Esophagus muscularis mucosa (tissue), 4 donors: Measurements from ENCODE around the gene ARHGDIG. TPM values are rescaled to one million over a fixed set of nuclear protein-coding genes. Genes with fewer than 3 reads are reported as not detected.

ENCODE experiments used
- DNase-seq: peaks from one replicate; pipeline ENCODE4 v3.0.0-alpha.2; 2017; ENCODE audit errors: extremely low spot score
- H3K27ac ChIP-seq, 4 donors: fragments of 200-600 bp; sonication (generic); replicated peaks in 1 of 4; 1 replicate in 3 of 4; 2 replicates in 1 of 4; pipeline ENCODE4 v1.5.1; 2016 to 2019; ENCODE audit warnings: mild to moderate bottlenecking in 1 of 4
- H3K27me3 ChIP-seq, 4 donors: fragments of 200-600 bp; sonication (generic); one replicate each; pipeline versions ENCODE4 v1.5.1 to v1.6.0; 2016 to 2019
- H3K36me3 ChIP-seq, 4 donors: fragments of 200-600 bp; sonication (generic); one replicate each; pipeline ENCODE4 v1.5.1; 2016 to 2019
- H3K4me1 ChIP-seq, 4 donors: fragments of 200-600 bp; sonication (generic); one replicate each; pipeline ENCODE4 v1.5.1; 2016 to 2019
- H3K4me3 ChIP-seq, 4 donors: fragments of 200-600 bp; sonication (generic); 1 replicate in 2 of 4; 2 replicates in 2 of 4; pipeline ENCODE4 v1.5.1; 2016 to 2019; ENCODE audit warnings: mild to moderate bottlenecking in 4 of 4, moderate library complexity in 1 of 4
- H3K9me3 ChIP-seq, 4 donors: fragments of 200-600 bp; sonication (generic); 1 replicate in 3 of 4; 2 replicates in 1 of 4; pipeline ENCODE4 v1.5.1; 2016 to 2019
- CTCF ChIP-seq, 3 experiments: fragments of 200-600 bp in 2 of 3; fragments of 450-650 bp in 1 of 3; sonication (generic) in 2 of 3; IDR thresholded peaks; one replicate each; pipeline ENCODE4 v1.5.1; 2017 to 2019; ENCODE audit warnings: antibody characterized with exemption in 3 of 3, mild to moderate bottlenecking in 2 of 3, moderate library complexity in 1 of 3
- EP300 ChIP-seq: sonication (generic); formaldehyde crosslinking; IDR thresholded peaks from one replicate; pipeline ENCODE4 v1.6.1; 2017; ENCODE audit warnings: antibody characterized with exemption
- POLR2A ChIP-seq: fragments of 450-650 bp; IDR thresholded peaks from one replicate; pipeline ENCODE4 v1.6.1; 2017; ENCODE audit warnings: antibody characterized with exemption, moderate library complexity, mild to moderate bottlenecking, low read depth
- POLR2AphosphoS5 ChIP-seq, 2 donors: sonication (generic); formaldehyde crosslinking; IDR thresholded peaks; one replicate each; pipeline ENCODE4 v1.6.1; 2017; ENCODE audit warnings: antibody characterized with exemption in 2 of 2
- WGBS: methylation state at CpG from one replicate; pipeline ENCODE4 v1.1.5; 2018; 5-methylcytosine and 5-hydroxymethylcytosine counted together
- intact Hi-C: fragments of 100-400 bp; cut with DNase I; formaldehyde crosslinking; loops from one replicate; pipeline ENCODE4 v1.15.1; 2023
- total RNA-seq, 4 donors: library from RNA; depleted of rRNA; stranded (reverse); fragments of >200 nt; gene quantifications; one replicate each; pipeline versions ENCODE4 v1.1.0 to v1.2.1, GENCODE V29; 2016

Gene ARHGDIG
- total RNA-seq, 4 donors from 2014 or later, result 0.80 to 4.8 (median 3.0) TPM

- Histone ChIP-seq H3K4me1 (no peaks in the 10 kb centered on the region), H3K36me3 (peaks cover 25 to 76% (median 65%) of the 10 kb centered on the region in 4 donors), H3K4me3 (no peak overlapping the region), H3K27me3 (no peaks in the 10 kb centered on the region), H3K9me3 (no peaks in the 10 kb centered on the region), H3K27ac (no peak overlapping the region)
- DNase-seq, result no peak
- 93% methylated on average over 14 of the region's 15 CpGs for WGBS
- intact Hi-C loops, result no loop called here
- TF ChIP-seq EP300 (no peak), POLR2A (no peak), POLR2AphosphoS5 (IDR thresholded peaks at IDR 0.05) (no peak), CTCF (IDR thresholded peaks at IDR 0.05) (no peak)
These were observed 31.3 kb downstream of the ARHGDIG start for GRCh38 chr16:311725-312124.

GRCh38 chr16:314351-314750, 34.0 kb downstream of the ARHGDIG start:
- Histone ChIP-seq H3K9me3 (no peaks in the 10 kb centered on the region), H3K27me3 (no peaks in the 10 kb centered on the region), H3K36me3 (peaks cover 18 to 72% (median 52%) of the 10 kb centered on the region in 4 donors), H3K4me1 (no peaks in the 10 kb centered on the region), H3K4me3 (no peak overlapping the region), H3K27ac (no peak overlapping the region)
- 97% methylated on average over 15 of the region's 16 CpGs for WGBS
- DNase-seq, result no peak
- TF ChIP-seq POLR2AphosphoS5 (IDR thresholded peaks at IDR 0.05), result no peak
- no peak for TF ChIP-seq EP300
- TF ChIP-seq CTCF (IDR thresholded peaks at IDR 0.05), result no peak
- no peak for TF ChIP-seq POLR2A
- intact Hi-C loops, result no loop called here

GRCh38 chr16:314795-315299, 34.5 kb downstream of the ARHGDIG start:
- 75% methylated on average over 13 of the region's 14 CpGs for whole genome bisulfite sequencing
- peaks cover 13 to 68% (median 47%) of the 10 kb centered on the region in 4 donors for H3K36me3 ChIP-seq
- intact Hi-C loops, result no loop called here

GRCh38 chr16:316741-317464, 36.5 kb downstream of the ARHGDIG start:
- DNase-seq, result no peak
- no peak for TF ChIP-seq POLR2A
- TF ChIP-seq POLR2AphosphoS5 (IDR thresholded peaks at IDR 0.05), result no peak
- no peak for TF ChIP-seq EP300
- no peak for TF ChIP-seq CTCF (IDR thresholded peaks at IDR 0.05)
- WGBS, result 92% methylated on average over 16 of the region's 19 CpGs

More at GRCh38 chr16:314795-315299, 34.5 kb downstream of the ARHGDIG start:
- Histone ChIP-seq H3K4me3 (no peak overlapping the region), H3K27me3 (no peaks in the 10 kb centered on the region), H3K27ac (no peak overlapping the region), H3K4me1 (no peaks in the 10 kb centered on the region), H3K9me3 (no peaks in the 10 kb centered on the region)
- no peak for DNase-seq
- TF ChIP-seq EP300, result no peak
- no peak for TF ChIP-seq CTCF (IDR thresholded peaks at IDR 0.05)
- no peak for TF ChIP-seq POLR2A
- no peak for TF ChIP-seq POLR2AphosphoS5 (IDR thresholded peaks at IDR 0.05)

More at GRCh38 chr16:316741-317464, 36.5 kb downstream of the ARHGDIG start:
- Histone ChIP-seq H3K9me3 (no peaks in the 10 kb centered on the region), H3K27me3 (no peaks in the 10 kb centered on the region), H3K36me3 (peaks cover 13 to 52% (median 40%) of the 10 kb centered on the region in 4 donors), H3K27ac (no peak overlapping the region), H3K4me1 (peaks cover 0 to 8% (median 0%) of the 10 kb centered on the region in 4 donors), H3K4me3 (no peak overlapping the region)
- intact Hi-C loops, result no loop called here
